ENCODE data around the gene GLRX5. TPM values are rescaled to one million over a fixed set of nuclear protein-coding genes. Genes with fewer than 3 reads are reported as not detected.
A peak's percentile ranks its signal among the peaks of the same experiment; 100 is the strongest.

The GLRX5 gene
- total RNA-seq, 1 donor from 2014 or later: 43.7 TPM

DNA sequence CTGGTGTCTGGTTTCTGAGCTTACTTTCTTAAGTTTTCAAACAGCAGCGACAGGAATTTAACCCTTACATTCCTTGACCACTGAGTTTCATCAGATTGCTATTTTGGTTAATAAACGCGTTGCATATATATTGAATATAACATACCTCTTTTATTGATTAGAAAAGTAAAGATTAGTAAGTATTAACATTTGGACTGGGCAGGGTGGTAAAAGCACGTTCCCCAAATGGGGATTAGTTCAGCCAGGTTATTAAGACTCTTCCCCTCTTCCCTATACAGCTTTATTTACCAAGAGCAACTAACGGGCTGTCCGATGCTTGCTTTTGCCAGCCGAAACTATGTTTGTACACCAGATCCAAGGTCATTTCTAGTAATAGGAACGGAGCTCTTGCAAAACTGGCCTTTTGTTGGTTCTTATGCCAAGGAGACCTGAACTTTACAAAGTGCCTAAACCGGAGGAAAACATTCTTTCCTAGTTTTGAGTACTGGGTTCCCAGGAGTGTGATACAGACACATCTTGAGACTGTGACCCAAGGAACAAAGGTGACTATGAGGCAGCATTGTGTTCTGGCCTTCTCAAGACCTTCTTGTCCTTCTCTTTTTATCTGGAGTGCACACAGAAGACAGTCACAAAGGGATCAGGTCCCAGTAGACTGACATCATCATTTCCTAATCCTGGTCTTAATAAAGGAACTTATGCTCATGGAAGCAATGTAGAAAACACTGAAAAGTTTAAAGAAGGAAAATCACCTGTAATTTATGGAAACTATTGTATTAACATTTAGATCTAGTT lies 2.6 kb downstream of the GLRX5 start:
- Mint-ChIP-seq H3K36me3 (ENCODE audit: low read depth) (peaks cover 17% of the 10 kb centered on the region), H3K4me3 (peak overlapping the region; percentile 91), H3K27ac (no peak overlapping the region), H3K4me1 (peaks cover 31% of the 10 kb centered on the region), H3K9me3 (no peaks in the 10 kb centered on the region), H3K27me3 (no peaks in the 10 kb centered on the region)
- intact Hi-C loops (cut with micrococcal nuclease): loop anchor here (10.0 kb wide), 1 partner anchor 967 kb away; the partner anchor contains the start of gene PAPOLA
- no peak for DNase-seq

DNA sequence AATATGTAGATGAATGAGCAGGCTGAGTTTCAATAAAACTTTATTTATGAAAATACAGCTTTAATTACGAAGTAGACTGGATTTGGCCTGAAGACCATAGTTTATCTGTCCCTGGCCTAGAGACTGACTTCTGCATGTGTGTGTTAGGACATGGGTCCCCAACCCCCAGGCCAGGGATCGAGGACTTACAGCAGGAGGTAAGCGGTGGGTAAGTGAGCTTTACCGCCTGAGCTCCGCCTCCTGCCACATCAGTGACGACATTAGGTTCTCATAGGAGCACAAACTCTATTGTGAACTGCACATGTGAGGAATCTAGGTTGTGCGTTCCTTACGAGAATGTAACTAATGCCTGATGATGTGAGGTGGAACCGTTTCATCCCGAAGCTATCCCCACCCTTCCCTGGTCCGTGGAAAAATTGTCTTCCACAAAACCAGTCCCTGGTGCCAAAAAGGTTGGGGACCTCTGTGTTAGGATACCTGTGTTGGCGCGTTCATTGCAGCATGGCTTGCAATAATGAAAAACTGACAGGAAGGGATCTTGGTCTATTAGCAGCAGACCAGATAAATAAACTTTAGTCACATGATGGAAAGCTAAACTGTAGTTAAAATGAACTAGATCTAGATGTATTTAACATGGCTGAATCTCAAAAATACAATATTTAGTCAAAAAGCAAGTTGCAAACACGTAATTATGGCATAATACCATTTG lies 4.1 kb downstream of the GLRX5 start:
- no peak overlapping the region for H3K4me3 Mint-ChIP-seq
- intact Hi-C loops (cut with micrococcal nuclease): loop anchor here (10.0 kb wide), 1 partner anchor 966 kb away; the partner anchor contains the start of gene PAPOLA
- H3K27ac Mint-ChIP-seq: no peak overlapping the region
- H3K27me3 Mint-ChIP-seq: no peaks in the 10 kb centered on the region
- H3K9me3 Mint-ChIP-seq: no peaks in the 10 kb centered on the region
- no peak for DNase-seq
- peaks cover 26% of the 10 kb centered on the region for H3K4me1 Mint-ChIP-seq
- H3K36me3 Mint-ChIP-seq (ENCODE audit: low read depth): peaks cover 6% of the 10 kb centered on the region

DNA sequence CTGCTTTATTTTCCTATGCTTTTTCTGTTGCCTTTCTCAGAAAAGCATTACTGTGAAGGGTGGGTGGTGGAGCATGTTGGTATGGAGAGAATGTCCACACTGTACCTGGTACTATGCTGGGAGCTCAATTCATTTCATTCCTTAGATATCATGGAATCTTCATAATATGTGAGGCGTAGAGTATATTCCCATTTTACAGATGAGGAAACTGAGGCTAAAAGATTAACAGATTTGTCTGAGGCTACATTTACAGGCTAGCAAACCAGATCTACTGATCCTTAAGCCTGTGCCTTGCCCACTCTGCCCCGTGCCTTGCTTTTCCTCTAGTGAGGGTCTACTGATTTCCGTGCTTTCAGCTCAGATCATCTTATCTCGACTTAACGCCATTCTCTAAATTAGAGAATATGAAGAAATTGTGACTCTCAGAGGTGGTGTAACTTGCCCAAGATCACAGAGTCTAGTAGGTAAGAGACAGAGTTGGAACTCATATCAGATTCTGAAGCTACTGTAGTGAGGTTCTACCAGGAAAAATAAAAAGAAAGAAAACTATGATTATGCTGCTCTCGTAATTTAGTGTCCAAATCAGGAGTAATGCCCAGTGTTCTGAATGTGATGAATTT lies 5.5 kb downstream of the GLRX5 start:
- Mint-ChIP-seq H3K36me3 (ENCODE audit: low read depth) (peaks cover 4% of the 10 kb centered on the region), H3K4me1 (peaks cover 26% of the 10 kb centered on the region), H3K27ac (no peak overlapping the region), H3K27me3 (no peaks in the 10 kb centered on the region), H3K4me3 (no peak overlapping the region), H3K9me3 (no peaks in the 10 kb centered on the region)
- intact Hi-C loops (cut with micrococcal nuclease): no loop called here
- no peak for DNase-seq

DNA sequence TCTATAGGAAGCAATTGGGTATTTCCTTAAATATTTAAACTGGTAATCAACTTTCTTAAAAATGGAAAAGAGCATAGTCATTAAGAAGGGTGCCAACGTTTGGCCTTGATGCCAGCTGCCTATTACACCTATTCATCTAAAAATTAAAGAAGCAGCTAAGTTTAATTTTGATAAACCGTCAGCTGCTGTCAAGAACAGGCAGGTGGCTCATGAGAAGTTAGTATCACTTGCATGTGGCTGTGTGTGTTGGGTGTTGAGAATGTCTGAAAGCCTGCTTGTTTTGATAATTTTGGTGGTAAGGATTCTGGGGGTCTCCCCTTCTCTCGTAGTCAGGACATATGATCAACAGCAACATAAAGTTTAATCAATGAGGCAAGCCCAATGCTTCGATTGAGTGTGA lies 6.5 kb downstream of the GLRX5 start:
- Mint-ChIP-seq H3K36me3 (ENCODE audit: low read depth) (peaks cover 4% of the 10 kb centered on the region), H3K27ac (no peak overlapping the region), H3K9me3 (no peaks in the 10 kb centered on the region), H3K4me1 (peaks cover 21% of the 10 kb centered on the region), H3K27me3 (no peaks in the 10 kb centered on the region), H3K4me3 (no peak overlapping the region)
- intact Hi-C loops (cut with micrococcal nuclease): no loop called here
- DNase-seq: no peak

DNA sequence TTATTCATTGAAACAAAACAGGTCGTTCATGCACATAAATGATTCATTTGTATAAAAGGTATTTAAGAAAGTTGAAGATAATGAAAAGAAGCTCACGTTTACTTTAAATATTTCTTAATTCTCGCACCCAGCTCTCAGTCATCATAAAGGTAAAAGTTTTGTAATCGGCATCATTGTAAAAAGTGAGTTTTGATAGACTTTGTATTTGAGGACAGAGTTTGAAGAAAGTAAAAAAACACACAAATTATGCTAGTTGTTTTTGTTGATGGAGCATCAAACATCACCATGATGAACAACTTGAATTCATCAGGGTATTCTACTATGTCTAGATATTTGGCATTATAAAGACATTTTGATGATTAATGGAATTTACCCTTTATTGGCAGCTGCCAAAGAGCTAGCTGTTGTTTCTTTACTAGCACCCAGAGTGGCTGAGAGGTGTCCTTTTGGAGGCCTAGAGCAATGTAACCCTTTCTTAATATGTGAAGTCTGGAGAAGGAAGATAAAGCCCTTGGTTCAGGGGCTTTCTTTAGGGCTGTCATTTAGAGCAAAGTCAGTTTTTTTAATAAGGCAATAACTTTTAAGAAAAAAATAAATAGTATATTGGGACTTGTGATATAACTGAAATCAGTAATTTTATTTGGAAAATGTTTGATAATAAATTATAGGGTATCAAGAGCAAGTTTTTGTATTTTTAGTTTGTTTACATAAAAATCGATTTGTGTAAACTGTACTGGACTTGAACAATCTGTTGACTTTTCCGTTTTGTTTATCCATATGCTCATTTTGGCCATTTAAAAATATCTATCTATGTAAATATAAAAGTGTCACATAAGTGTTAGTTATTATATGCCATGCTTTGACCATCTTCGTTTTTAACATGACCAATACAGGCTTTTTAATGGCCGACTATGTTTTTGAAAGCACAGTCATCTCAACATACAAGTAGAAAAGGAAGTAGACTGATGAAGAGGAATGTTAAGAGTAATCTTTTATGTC lies 7.4 kb downstream of the GLRX5 start:
- no peak overlapping the region for H3K4me3 Mint-ChIP-seq
- H3K27me3 Mint-ChIP-seq: no peaks in the 10 kb centered on the region
- intact Hi-C loops (cut with micrococcal nuclease): no loop called here
- peaks cover 14% of the 10 kb centered on the region for H3K4me1 Mint-ChIP-seq
- no peaks in the 10 kb centered on the region for H3K9me3 Mint-ChIP-seq
- DNase-seq: no peak
- H3K36me3 Mint-ChIP-seq (ENCODE audit: low read depth): peaks cover 4% of the 10 kb centered on the region
- no peak overlapping the region for H3K27ac Mint-ChIP-seq

DNA sequence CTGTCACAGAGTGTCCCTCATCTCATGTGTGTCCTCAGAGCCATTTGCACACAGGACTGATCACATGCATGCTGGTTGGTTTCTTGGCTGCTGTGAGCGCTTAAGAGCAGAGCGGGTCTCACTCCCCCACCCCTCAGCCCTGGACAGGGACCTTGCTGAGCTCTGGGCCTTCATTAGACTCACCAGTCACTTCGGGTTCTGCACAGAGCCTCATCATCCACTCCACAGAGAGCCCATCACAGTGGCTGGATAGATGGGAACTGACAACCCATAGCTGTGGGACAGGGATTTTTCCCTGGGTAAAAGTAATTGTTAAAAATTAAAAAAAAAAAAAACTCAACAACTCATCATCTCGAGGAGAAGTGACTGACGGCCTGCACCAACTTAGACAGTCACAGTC lies 8.2 kb downstream of the GLRX5 start:
- Mint-ChIP-seq H3K4me1 (peaks cover 11% of the 10 kb centered on the region), H3K36me3 (ENCODE audit: low read depth) (peaks cover 4% of the 10 kb centered on the region), H3K4me3 (no peak overlapping the region), H3K9me3 (no peaks in the 10 kb centered on the region), H3K27ac (no peak overlapping the region), H3K27me3 (no peaks in the 10 kb centered on the region)
- no peak for DNase-seq
- intact Hi-C loops (cut with micrococcal nuclease): no loop called here

DNA sequence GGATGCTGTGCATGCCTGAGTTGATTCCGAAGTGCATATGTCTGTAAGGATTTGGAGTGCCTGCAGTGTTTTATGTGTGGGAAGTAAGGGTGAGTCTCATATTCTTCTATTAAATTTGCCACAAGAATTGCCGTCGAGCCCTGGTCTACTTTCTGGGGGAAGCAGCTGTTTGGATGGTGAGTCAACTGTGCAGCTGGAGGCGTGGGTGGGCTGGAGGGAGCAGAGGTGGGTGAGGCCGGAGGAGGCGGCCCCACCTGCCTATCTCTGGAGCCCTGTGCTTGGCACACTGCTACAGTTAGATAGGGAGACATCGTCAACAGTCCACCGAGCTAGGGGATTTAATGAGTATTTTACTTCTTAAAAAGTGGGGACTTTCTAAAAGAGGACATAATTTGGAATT lies 9.7 kb downstream of the GLRX5 start:
- H3K4me3 Mint-ChIP-seq: no peak overlapping the region
- no peak for DNase-seq
- H3K9me3 Mint-ChIP-seq: no peaks in the 10 kb centered on the region
- H3K36me3 Mint-ChIP-seq (ENCODE audit: low read depth): peaks cover 3% of the 10 kb centered on the region
- H3K27me3 Mint-ChIP-seq: no peaks in the 10 kb centered on the region
- intact Hi-C loops (cut with micrococcal nuclease): no loop called here
- no peak overlapping the region for H3K27ac Mint-ChIP-seq
- H3K4me1 Mint-ChIP-seq: peaks cover 7% of the 10 kb centered on the region

DNA sequence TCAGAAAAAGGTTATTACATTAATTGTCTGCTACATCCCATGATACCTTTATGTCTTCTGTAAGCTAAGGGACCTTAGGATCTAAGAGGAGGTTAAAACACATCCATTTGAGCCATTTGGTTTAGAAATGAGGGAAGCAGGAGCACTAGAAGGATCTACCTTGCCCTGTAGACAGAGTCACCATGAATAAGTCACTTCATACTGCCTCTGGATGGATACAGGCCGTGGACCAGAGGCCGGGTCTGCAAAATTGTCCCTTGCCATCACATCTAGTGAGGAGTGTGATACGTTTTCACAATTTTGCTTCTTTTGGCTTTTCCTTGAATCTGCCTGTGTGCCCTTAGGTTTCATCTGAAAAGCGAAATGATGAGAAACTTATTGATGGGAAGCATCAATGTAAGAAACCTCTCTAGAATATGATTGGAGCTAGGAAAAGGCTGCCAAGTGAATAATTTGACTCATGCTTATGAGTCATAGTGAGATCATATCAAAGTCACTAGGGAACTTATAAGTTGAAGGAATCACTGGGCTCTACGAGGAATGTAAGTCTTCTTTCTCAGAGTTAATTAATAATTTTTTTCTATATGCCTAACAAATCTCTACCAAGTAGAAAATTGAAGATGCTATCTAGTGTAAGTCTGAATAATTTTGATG lies 10.8 kb downstream of the GLRX5 start:
- H3K27me3 Mint-ChIP-seq: no peaks in the 10 kb centered on the region
- intact Hi-C loops (cut with micrococcal nuclease): no loop called here
- H3K4me3 Mint-ChIP-seq: no peak overlapping the region
- H3K36me3 Mint-ChIP-seq (ENCODE audit: low read depth): peaks cover 3% of the 10 kb centered on the region
- peaks cover 6% of the 10 kb centered on the region for H3K4me1 Mint-ChIP-seq
- no peak for DNase-seq
- H3K9me3 Mint-ChIP-seq: no peaks in the 10 kb centered on the region
- H3K27ac Mint-ChIP-seq: no peak overlapping the region

DNA sequence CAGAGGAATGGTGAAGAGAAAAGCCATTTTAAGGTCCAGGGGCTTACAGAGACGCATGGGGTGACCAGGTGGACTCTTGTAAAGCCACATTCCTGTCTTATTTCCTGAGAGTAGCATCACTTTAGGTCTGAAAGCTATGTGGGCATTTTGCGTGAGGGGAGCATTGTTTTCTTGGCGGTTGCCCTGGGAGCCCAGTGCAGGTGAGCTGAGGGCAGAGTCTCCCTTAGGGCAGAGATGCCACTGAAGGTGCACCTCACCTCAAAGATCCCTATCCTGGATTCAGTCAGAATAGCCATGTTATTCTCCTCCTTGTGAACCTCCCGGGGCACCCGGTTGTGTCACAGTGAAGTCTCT lies 12.4 kb downstream of the GLRX5 start:
- peaks cover 4% of the 10 kb centered on the region for H3K4me1 Mint-ChIP-seq
- H3K27ac Mint-ChIP-seq: no peak overlapping the region
- H3K9me3 Mint-ChIP-seq: no peaks in the 10 kb centered on the region

DNA sequence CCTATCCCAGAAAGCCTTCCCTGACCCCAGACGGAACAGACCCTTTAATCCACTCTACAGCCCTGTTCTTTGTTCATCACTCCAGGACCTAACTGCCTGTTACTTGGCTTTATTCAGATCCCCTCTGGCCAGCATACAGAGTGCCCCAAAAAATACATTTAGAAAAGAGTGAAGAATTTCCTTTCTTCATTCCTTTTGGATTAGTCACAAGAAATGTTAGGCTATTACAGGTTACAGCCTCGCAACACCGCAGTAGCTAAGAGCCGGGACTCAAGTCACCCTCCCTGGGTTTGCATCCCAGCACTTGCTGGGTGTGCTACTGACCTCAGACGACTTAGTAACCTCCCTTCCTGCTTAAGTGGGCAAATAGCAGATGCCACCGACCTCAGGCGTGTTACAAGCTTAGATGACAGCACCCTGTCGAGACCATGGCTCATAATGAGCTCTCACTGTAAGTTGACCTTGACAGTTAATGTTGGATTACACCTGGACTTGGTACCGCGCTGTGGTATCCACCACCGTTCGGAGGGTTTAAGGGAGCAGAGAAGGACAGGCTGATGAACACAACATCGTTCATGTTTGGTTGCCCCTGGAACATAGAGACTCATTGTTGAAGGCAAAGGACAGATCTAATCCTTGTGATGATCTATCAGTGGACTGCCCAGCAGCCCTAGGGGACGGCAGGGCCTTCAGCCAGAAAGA lies 12.9 kb downstream of the GLRX5 start:
- DNase-seq: no peak
- intact Hi-C loops (cut with micrococcal nuclease): no loop called here
- Mint-ChIP-seq H3K4me3 (no peak overlapping the region), H3K4me1 (peaks cover 4% of the 10 kb centered on the region), H3K27me3 (no peaks in the 10 kb centered on the region), H3K27ac (no peak overlapping the region), H3K9me3 (no peaks in the 10 kb centered on the region), H3K36me3 (ENCODE audit: low read depth) (peaks cover 3% of the 10 kb centered on the region)

More for the DNA sequence above, 12.4 kb downstream of the GLRX5 start:
- Mint-ChIP-seq H3K36me3 (ENCODE audit: low read depth) (peaks cover 3% of the 10 kb centered on the region), H3K4me3 (no peak overlapping the region), H3K27me3 (no peaks in the 10 kb centered on the region)
- intact Hi-C loops (cut with micrococcal nuclease): no loop called here
- no peak for DNase-seq

DNA sequence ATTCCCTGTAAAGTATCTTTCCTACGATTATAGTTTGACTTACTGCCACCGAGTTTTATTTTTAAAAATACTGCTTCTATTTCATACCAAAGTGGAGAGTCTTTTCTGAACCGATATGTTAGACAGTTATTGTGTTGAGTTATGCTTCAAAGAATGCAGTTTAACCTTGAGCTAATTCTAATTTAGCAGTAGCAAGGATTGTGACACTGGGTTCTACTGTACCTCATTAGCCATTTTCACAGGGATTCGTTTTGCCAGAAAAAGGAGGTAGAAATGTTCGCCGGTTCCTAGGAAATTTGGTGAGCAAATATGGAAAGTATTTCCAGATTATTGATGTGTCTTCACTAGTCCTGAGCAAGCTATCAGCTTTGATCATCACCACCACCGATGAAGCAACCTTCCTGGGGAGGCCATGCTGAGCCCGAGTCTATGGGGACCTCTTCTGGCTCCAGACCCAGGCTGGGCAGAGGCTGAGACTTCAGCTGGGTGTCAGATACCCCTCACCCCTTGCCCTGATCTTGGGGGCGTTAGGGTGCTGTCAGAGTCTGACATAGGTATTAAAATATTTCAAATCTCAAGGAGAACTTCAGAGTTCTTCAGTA lies 13.6 kb downstream of the GLRX5 start:
- no peak for DNase-seq
- Mint-ChIP-seq H3K9me3 (no peaks in the 10 kb centered on the region), H3K36me3 (ENCODE audit: low read depth) (peaks cover 3% of the 10 kb centered on the region), H3K27ac (no peak overlapping the region), H3K27me3 (no peaks in the 10 kb centered on the region), H3K4me1 (peaks cover 4% of the 10 kb centered on the region), H3K4me3 (no peak overlapping the region)
- intact Hi-C loops (cut with micrococcal nuclease): no loop called here
